ENCODE results near the gene CCDC187.

DNA sequence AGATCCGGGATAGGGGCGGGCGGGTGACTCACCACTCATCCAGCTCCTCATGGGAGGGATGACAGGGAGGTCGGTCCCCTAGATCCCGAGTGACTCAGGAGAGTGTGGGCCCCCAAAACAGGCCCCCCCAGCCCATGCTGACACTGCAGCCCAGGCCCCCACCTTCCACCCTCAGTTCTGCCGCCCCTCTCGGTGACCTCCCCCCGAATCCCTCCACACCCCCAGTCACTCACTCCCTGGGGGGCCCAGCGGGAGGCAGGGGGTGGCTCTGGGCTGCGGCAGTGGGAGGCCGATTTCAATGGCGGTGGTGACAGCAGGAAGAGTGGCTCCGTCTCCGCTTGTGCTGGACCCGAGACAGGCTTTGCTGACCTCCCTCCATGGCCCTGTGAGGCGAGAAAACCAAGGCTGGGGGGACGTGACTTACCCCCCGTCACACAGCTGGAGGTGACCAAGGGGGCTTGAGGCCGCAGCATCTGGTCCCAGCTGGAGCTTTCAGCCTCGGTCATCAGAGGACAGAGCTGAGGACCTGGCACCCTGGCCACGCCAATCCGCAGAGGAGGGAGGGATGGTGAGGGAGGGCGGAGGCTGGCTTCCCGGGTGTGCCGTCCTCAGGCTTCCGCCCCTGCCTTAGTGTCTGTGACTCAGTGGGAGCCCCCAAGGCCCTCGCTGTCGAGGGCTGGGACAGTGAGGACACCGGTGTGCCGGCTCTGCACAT lies 32.4 kb upstream of the CCDC187 start:
- TF ChIP-seq, protein P1, sequence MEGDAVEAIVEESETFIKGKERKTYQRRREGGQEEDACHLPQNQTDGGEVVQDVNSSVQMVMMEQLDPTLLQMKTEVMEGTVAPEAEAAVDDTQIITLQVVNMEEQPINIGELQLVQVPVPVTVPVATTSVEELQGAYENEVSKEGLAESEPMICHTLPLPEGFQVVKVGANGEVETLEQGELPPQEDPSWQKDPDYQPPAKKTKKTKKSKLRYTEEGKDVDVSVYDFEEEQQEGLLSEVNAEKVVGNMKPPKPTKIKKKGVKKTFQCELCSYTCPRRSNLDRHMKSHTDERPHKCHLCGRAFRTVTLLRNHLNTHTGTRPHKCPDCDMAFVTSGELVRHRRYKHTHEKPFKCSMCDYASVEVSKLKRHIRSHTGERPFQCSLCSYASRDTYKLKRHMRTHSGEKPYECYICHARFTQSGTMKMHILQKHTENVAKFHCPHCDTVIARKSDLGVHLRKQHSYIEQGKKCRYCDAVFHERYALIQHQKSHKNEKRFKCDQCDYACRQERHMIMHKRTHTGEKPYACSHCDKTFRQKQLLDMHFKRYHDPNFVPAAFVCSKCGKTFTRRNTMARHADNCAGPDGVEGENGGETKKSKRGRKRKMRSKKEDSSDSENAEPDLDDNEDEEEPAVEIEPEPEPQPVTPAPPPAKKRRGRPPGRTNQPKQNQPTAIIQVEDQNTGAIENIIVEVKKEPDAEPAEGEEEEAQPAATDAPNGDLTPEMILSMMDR (IDR thresholded peaks at IDR 0.05; ENCODE audit: low read depth, low read length, poor library complexity, severe bottlenecking) = no peak
- TF ChIP-seq EZH2phosphoT487 (IDR thresholded peaks at IDR 0.05; ENCODE audit: borderline replicate concordance, low read length) = no peak
